Measurements from ENCODE around the gene AGBL4. TPM values are rescaled to one million over a fixed set of nuclear protein-coding genes. Genes with fewer than 3 reads are reported as not detected.

Gene AGBL4
- total RNA-seq, 6 experiments from 2014 or later, result 0.06 to 1.8 (median 0.93) TPM

- no peak for TF ChIP-seq CTCF (IDR thresholded peaks at IDR 0.05)
- TF ChIP-seq POLR2A (IDR thresholded peaks at IDR 0.05), result no peak
- 14% methylated on average over 1 of the region's 3 CpGs for WGBS (ENCODE audit: insufficient coverage, low coverage, low lambda C conversion rate, missing lambda C conversion rate)
- H3K36me3 ChIP-seq, result no peaks in the 10 kb centered on the region
- DNase-seq, result no peak
- peaks cover 0 to 5% (median 0%) of the 10 kb centered on the region in 4 donors for H3K4me1 ChIP-seq
- H3K27me3 ChIP-seq, result no peaks in the 10 kb centered on the region
- H3K4me3 ChIP-seq, result no peak overlapping the region
- ATAC-seq, result peak in 3 of 4 donors; percentile 42 to 69 (median 62)
- no peak overlapping the region for H3K27ac ChIP-seq
- no peaks in the 10 kb centered on the region for H3K9me3 ChIP-seq
- intact Hi-C loops (cut with DNase I), result no loop called here
Measured at GRCh38 chr1:48649880-48650279, 1373.9 kb downstream of the AGBL4 start.

- Histone ChIP-seq H3K4me3 (no peak overlapping the region), H3K9me3 (no peaks in the 10 kb centered on the region), H3K4me1 (no peaks in the 10 kb centered on the region), H3K27me3 (no peaks in the 10 kb centered on the region), H3K27ac (no peak overlapping the region), H3K36me3 (no peaks in the 10 kb centered on the region)
- no peak for DNase-seq
- WGBS (ENCODE audit: insufficient coverage, low coverage, low lambda C conversion rate, missing lambda C conversion rate), result 80% methylated on average over 2 of the region's 4 CpGs
- TF ChIP-seq CTCF (IDR thresholded peaks at IDR 0.05), result no peak
- TF ChIP-seq POLR2A (IDR thresholded peaks at IDR 0.05), result no peak
- no peak for ATAC-seq
- intact Hi-C loops (cut with DNase I), result no loop called here
Measured at GRCh38 chr1:48645883-48646282, 1377.9 kb downstream of the AGBL4 start.

- no peaks in the 10 kb centered on the region for H3K9me3 ChIP-seq
- H3K27me3 ChIP-seq, result no peaks in the 10 kb centered on the region
- no peak for TF ChIP-seq POLR2A (IDR thresholded peaks at IDR 0.05)
- no peaks in the 10 kb centered on the region for H3K36me3 ChIP-seq
- intact Hi-C loops (cut with DNase I), result no loop called here
- no peak for ATAC-seq
- WGBS (ENCODE audit: insufficient coverage, low coverage, low lambda C conversion rate, missing lambda C conversion rate), result 60% methylated on average over 3 of the region's 3 CpGs
- H3K4me3 ChIP-seq, result no peak overlapping the region
- no peak for DNase-seq
- H3K27ac ChIP-seq, result no peak overlapping the region
- H3K4me1 ChIP-seq, result no peaks in the 10 kb centered on the region
Measured at GRCh38 chr1:48644905-48645605, 1378.7 kb downstream of the AGBL4 start.

GRCh38 chr1:48644190-48644900, 1379.4 kb downstream of the AGBL4 start:
- Histone ChIP-seq H3K27me3 (no peaks in the 10 kb centered on the region), H3K36me3 (no peaks in the 10 kb centered on the region), H3K9me3 (no peaks in the 10 kb centered on the region), H3K4me3 (no peak overlapping the region), H3K27ac (no peak overlapping the region), H3K4me1 (no peaks in the 10 kb centered on the region)
- TF ChIP-seq POLR2A (IDR thresholded peaks at IDR 0.05) (no peak), CTCF (IDR thresholded peaks at IDR 0.05) (no peak)
- DNase-seq (no peak), ATAC-seq (no peak)
- intact Hi-C loops (cut with DNase I), result no loop called here
- WGBS (ENCODE audit: insufficient coverage, low coverage, low lambda C conversion rate, missing lambda C conversion rate), result 80% methylated on average over 6 of the region's 7 CpGs

GRCh38 chr1:48643193-48643592, 1380.6 kb downstream of the AGBL4 start:
- no peak for ATAC-seq
- DNase-seq, result no peak
- intact Hi-C loops (cut with DNase I), result no loop called here
- WGBS (ENCODE audit: insufficient coverage, low coverage, low lambda C conversion rate, missing lambda C conversion rate), result 100% methylated on average over 1 of the region's 1 CpG
- H3K9me3 ChIP-seq, result no peaks in the 10 kb centered on the region
- H3K27ac ChIP-seq, result no peak overlapping the region
- H3K27me3 ChIP-seq, result no peaks in the 10 kb centered on the region
- H3K4me3 ChIP-seq, result no peak overlapping the region
- TF ChIP-seq CTCF (IDR thresholded peaks at IDR 0.05), result no peak
- TF ChIP-seq POLR2A (IDR thresholded peaks at IDR 0.05), result no peak
- no peaks in the 10 kb centered on the region for H3K36me3 ChIP-seq
- no peaks in the 10 kb centered on the region for H3K4me1 ChIP-seq
